Effector memory CD4-positive, alpha-beta T cell (primary cell): ENCODE data around the gene PDE3A.
"Not testable (repeated sequence)": the region's sequence is repeated elsewhere in the genome, so short reads cannot be mapped to it uniquely, and the experiment has no call there.

ENCODE experiments used
- DNase-seq, 3 donors: peaks; one replicate each; pipeline ENCODE4 v3.0.0-alpha.2; 2020
- H3K27ac ChIP-seq: 2 replicates; pipeline ENCODE4 v1.7.0; 2013; ENCODE audit warnings: mild to moderate bottlenecking, low read length, moderate library complexity; ENCODE audit not compliant: insufficient read depth, poor library complexity, severe bottlenecking
- H3K27me3 ChIP-seq: replicated peaks from 2 replicates; pipeline ENCODE4 v1.7.0; 2013; ENCODE audit warnings: mild to moderate bottlenecking, low read length; ENCODE audit not compliant: insufficient read depth, control insufficient read depth, poor library complexity, severe bottlenecking
- H3K36me3 ChIP-seq: 2 replicates; pipeline ENCODE4 v1.7.0; 2013; ENCODE audit warnings: mild to moderate bottlenecking, low read length, moderate library complexity; ENCODE audit not compliant: control insufficient read depth, insufficient read depth
- H3K4me1 ChIP-seq: 2 replicates; pipeline ENCODE4 v1.7.0; 2013; ENCODE audit warnings: low read length, mild to moderate bottlenecking; ENCODE audit not compliant: control insufficient read depth, insufficient read depth, poor library complexity, severe bottlenecking
- H3K4me3 ChIP-seq: 2 replicates; pipeline ENCODE4 v1.7.0; 2013; ENCODE audit warnings: low read length, low read depth, mild to moderate bottlenecking; ENCODE audit not compliant: insufficient read depth, poor library complexity, severe bottlenecking
- H3K9me3 ChIP-seq: 2 replicates; pipeline ENCODE4 v1.7.0; 2013; ENCODE audit warnings: mild to moderate bottlenecking, low read length, moderate library complexity; ENCODE audit not compliant: control insufficient read depth

PDE3A gene

DNA sequence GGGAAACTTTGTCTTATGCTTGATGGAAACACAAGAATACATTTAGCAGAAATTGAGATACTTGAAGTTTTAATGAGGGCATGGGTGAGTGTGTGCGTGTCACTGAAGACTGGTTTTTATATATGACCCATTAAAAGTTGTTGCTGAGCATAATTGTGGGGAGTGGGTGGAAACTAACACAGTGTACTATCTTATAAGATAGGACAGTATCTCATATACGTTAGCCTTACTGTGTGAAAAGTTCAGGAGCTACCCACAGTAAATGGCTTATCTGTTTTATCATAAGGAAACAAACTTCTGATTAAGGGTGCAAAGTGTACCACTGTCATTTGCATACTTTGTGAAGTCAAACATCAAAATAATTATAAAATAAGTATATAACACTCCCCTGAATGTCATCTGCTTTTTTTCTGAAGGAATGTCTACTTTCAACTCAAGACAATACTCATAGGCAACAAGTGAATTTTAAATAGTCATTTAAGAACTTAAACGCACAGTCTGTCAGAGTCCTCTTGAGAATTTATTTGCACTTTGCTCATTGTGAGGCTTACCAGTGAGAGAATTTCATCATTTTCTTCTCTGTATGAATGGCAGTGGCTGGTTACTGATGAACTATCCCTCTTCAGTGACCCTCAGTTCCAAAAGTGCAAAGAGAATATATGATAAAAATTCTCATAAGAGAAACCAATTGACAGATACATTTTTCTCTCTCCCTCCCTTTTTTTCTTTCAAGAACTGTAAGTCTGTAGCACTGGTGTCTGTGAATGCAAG lies 4.2 kb downstream of the PDE3A start:
- Histone ChIP-seq H3K36me3 (no peaks in the 10 kb centered on the region), H3K9me3 (no peaks in the 10 kb centered on the region), H3K4me1 (no peaks in the 10 kb centered on the region), H3K4me3 (no peak overlapping the region), H3K27ac (no peak overlapping the region), H3K27me3 (no peaks in the 10 kb centered on the region)
- DNase-seq = no peak

DNA sequence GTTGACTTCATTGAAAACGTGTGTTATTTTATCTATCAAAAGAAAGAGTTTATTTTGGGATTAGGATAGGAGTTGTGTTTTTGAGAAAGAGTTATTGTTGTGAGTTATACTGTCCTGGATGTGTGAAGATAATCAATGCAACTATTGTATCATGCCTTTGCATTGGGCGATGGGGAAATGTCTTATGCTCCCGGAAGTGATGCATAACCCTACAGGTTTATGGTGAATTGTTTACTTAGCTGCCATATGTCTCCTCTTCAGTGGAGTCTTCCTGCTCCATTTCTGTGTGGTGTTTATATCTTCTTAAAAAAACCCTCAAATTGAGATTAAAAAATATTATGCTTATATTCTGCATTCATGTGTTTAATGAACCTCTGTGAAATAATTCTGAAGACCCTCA lies 6.5 kb downstream of the PDE3A start:
- Histone ChIP-seq H3K4me3 (no peak overlapping the region), H3K27me3 (no peaks in the 10 kb centered on the region), H3K27ac (no peak overlapping the region), H3K4me1 (no peaks in the 10 kb centered on the region), H3K9me3 (no peaks in the 10 kb centered on the region), H3K36me3 (no peaks in the 10 kb centered on the region)
- DNase-seq = no peak

- Histone ChIP-seq H3K36me3 (no peaks in the 10 kb centered on the region), H3K27me3 (no peaks in the 10 kb centered on the region), H3K4me1 (no peaks in the 10 kb centered on the region), H3K27ac (no peak overlapping the region), H3K9me3 (no peaks in the 10 kb centered on the region), H3K4me3 (no peak overlapping the region)
- DNase-seq = no peak
Measured at GRCh38 chr12:20375560-20375959, 7.2 kb downstream of the PDE3A start.

- DNase-seq = no peak
- H3K9me3 ChIP-seq = no peaks in the 10 kb centered on the region
- H3K36me3 ChIP-seq = no peaks in the 10 kb centered on the region
- no peak overlapping the region for H3K4me3 ChIP-seq
- H3K27ac ChIP-seq = no peak overlapping the region
- H3K4me1 ChIP-seq = no peaks in the 10 kb centered on the region
- H3K27me3 ChIP-seq = no peaks in the 10 kb centered on the region
Measured at GRCh38 chr12:20376984-20377383, 8.6 kb downstream of the PDE3A start.

- Histone ChIP-seq H3K27ac (no peak overlapping the region), H3K27me3 (no peaks in the 10 kb centered on the region), H3K4me3 (no peak overlapping the region), H3K4me1 (no peaks in the 10 kb centered on the region), H3K9me3 (no peaks in the 10 kb centered on the region), H3K36me3 (no peaks in the 10 kb centered on the region)
- DNase-seq = no peak
Measured at GRCh38 chr12:20377750-20378149, 9.4 kb downstream of the PDE3A start.

GRCh38 chr12:20382117-20382516 lies 13.8 kb downstream of the PDE3A start:
- no peaks in the 10 kb centered on the region for H3K27me3 ChIP-seq
- DNase-seq = no peak
- H3K4me3 ChIP-seq = no peak overlapping the region
- no peaks in the 10 kb centered on the region for H3K9me3 ChIP-seq
- H3K36me3 ChIP-seq = no peaks in the 10 kb centered on the region
- no peaks in the 10 kb centered on the region for H3K4me1 ChIP-seq
- H3K27ac ChIP-seq = no peak overlapping the region

DNA sequence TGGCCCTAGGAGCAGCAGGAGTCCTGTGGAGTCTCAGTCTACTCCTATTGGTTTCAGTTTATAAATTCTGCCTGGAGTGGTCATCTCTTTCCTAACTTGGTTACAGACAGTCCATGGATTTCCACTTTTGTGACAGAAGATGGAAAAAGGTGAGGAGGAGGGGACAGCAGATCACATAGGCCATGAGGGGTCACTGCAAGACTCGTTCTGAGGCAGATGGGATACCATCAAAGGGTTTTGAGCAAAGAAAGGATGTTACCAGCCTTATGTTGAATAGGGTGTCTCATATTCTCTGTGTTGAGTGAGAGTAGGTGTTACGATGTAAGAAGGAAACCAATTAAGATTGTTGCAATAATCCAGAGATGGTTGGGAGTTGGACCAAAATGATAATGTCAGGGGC lies 15.3 kb downstream of the PDE3A start:
- Histone ChIP-seq H3K36me3 (no peaks in the 10 kb centered on the region), H3K4me1 (no peaks in the 10 kb centered on the region), H3K27ac (no peak overlapping the region), H3K27me3 (no peaks in the 10 kb centered on the region), H3K4me3 (no peak overlapping the region), H3K9me3 (no peaks in the 10 kb centered on the region)
- no peak for DNase-seq

DNA sequence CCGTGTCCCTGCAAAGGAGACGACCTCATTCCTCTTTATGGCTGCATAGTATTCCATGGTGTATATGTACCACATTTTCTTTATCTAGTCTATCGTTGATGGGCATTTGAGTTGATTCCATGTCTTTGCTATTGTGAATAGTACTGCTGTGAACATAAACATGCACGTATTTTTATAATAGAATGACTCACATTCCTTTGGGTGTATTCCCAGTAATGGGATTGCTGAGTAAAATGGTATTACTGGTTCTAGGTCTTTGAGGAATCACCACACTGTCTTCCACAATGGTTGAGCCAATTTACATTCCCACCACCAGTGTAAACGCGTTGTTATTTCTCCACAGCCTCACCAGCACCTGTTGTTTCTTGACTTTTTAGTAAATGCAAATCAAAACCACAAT lies 16.5 kb downstream of the PDE3A start:
- not testable (repeated sequence) for H3K27ac ChIP-seq, H3K27me3 ChIP-seq, H3K4me1 ChIP-seq, DNase-seq, H3K36me3 ChIP-seq, H3K4me3 ChIP-seq, H3K9me3 ChIP-seq

- Histone ChIP-seq H3K9me3 (no peaks in the 10 kb centered on the region), H3K27ac (no peak overlapping the region), H3K4me3 (no peak overlapping the region), H3K36me3 (no peaks in the 10 kb centered on the region), H3K4me1 (no peaks in the 10 kb centered on the region), H3K27me3 (no peaks in the 10 kb centered on the region)
- no peak for DNase-seq
Measured at GRCh38 chr12:20390846-20391245, 22.5 kb downstream of the PDE3A start.

DNA sequence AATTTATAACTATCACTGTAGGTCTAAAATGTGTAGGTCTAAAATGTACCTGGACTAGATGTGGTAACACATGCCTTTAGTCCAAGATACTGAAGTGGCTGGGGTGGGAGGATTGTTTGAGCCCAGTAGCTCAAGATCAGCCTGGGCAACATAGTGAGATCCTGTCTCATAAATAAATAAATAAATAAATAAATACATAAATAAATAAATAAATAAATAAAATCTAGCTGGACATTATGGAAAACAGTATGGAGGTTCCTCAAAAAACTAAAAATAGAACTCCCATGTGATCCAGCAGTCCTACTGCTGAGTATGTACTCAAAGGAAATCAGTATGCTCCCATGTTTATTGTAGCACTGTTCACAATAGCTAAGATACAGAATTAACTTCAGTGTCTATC lies 24.0 kb downstream of the PDE3A start:
- H3K36me3 ChIP-seq = no peaks in the 10 kb centered on the region
- H3K27ac ChIP-seq = no peak overlapping the region

More for the DNA sequence above, 24.0 kb downstream of the PDE3A start:
- no peak for DNase-seq
- H3K4me3 ChIP-seq = no peak overlapping the region
- H3K27me3 ChIP-seq = no peaks in the 10 kb centered on the region
- H3K9me3 ChIP-seq = no peaks in the 10 kb centered on the region
- no peaks in the 10 kb centered on the region for H3K4me1 ChIP-seq
